Ecto neural progenitor cell (in vitro differentiated cells): ENCODE results near the gene MAP1S.
A peak's percentile ranks its signal among the peaks of the same experiment; 100 is the strongest.

ENCODE experiments used
- DNase-seq: peaks from one replicate; pipeline ENCODE4 v3.0.0-alpha.2; 2018; ENCODE audit warnings: low spot score

The MAP1S gene

DNA sequence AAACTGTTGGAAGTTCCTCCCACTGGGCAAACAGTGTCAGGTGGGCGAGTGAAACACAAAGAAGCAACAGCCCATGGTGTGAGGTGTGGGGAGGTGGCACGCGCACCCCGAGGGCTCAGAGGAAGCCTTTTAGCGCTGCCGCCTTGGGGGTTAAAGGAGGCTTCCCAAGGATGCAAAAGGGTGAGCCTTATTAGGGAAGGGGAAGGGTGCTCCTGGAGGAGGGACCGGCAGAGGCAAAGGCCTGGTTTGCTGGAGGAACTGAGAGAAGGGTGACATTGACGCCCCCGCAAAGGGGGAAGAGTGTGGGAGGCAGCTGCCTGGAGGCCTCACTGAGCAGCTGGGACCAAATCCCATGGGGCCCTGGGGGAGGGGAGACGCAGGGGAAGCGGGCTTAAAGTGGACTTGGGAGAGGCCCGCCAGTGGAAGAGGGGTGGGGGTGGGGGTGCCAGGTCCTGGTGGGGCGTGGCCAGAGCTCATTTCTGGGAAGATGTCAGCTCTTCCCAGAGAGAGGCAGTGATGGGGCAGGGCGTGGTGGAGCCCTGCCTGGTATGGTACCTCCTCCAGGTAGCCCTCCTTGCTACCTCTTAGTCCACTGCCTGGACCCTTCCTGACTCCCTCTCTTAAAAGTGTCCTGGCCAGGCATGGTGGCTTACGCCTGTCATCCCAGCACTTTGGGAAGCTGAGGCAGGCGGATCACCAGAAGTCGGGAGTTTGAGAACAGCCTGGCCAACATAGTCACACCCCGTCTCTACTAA is 20.0 kb downstream of the MAP1S start:
- DNase-seq: no peak

DNA sequence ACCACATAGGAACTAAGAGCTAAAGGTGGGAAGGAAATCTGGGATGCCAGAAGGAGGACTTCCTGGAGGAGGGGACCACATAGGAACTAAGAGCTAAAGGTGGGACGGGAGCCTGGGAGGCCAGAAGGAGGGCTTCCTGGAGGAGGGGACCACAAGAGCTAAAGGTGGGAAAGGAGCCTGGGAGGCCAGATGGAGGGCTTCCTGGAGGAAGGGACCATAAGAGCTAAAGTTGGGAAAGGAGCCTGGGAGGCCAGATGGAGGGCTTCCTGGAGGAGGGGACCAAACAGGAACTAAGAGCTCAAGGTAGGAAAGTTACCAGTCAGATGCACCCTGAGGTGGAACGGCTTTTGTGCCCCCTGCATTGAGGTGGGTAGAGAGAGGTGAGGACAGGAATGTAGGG is 22.2 kb downstream of the MAP1S start:
- no peak for DNase-seq

DNA sequence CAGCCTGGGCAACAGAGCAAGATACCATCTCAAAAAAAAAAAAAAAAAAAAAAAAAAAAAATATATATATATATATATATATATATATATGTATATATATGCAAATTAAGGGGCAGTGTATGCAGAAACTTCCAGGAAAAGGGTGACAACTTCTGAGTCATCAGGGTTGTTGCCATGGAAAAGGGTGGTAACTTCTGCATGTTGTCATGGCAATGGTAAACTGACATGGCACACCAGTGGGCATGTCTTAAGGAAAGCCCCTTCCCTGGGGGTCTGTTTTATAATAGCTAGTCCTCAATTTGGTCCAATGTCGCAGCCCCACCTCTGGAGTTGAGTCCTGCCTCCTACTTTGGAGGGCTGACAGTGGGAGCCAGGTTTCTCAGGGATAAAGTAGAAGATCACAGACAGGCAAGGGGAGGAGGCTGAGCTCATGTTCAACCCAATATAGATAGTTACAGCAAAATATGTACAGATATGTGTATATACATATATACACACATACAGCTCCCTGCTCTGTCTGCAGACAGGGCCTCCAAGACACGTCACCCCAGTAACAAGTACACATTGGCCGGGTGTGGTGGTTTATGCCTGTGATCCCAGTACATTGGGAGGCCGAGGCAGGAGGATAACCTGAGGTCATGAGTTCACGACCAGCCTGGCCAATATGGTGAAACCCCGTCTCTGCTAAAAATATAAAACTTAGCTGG is 24.7 kb downstream of the MAP1S start:
- no peak for DNase-seq

GRCh38 chr19:17747205-17748098 is 28.2 kb downstream of the MAP1S start:
- DNase-seq: peak; percentile 97

DNA sequence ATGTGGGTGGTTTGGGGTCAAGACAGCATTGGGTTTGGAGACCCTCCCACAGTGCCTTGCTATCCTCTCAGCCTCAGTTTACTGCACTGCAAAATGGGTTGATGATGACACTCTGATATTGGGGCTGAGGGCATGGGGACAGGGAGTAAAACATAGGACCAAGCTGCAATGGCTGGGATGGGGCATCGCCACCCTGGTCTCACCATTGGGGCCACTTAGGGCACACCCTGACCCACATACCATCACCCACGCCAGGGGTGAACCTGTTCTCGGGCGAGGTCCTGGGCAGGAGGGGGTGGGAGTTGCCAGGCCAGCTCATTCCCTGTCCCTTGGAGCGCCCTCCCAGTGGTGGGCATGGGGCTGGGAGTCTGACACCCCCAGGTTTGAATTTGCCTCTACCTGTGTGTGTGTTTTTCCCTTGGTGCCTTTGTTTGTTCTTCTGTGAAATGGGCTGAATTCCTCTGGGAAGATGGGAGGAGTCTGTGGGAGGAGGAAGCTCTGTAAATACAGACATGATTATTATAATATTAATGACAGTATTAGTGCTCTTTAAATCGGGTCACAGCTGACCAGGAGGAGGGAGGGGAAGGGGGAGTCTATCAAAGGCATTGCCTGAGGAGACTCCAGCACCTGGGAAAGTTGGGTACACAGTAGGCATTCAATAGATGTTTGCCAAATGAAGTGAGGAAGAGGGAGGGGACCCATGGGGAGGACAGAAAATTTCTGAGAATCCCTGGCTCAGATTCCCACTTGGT is 29.8 kb downstream of the MAP1S start:
- DNase-seq: peak; percentile 39

DNA sequence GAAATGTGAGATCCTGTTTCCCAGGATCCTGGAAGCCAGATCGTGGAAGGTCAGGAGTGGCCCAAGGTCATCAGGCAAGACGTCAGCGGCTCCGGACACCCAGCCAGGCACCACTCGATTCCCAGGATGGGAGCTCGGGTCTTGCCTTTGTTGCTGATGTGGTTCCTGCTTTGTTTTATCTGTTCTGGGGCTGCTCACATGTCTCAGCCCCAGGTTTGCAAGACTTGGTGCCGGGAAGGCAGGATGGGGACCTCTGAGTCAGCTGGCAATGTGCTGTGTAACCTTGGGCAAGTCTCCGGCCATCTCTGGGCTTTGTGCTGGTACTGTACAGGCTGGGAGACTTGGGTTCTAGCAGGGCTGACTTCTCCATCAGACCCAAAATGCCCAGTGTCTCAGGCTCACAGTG is 30.6 kb downstream of the MAP1S start:
- DNase-seq: peak; percentile 43

DNA sequence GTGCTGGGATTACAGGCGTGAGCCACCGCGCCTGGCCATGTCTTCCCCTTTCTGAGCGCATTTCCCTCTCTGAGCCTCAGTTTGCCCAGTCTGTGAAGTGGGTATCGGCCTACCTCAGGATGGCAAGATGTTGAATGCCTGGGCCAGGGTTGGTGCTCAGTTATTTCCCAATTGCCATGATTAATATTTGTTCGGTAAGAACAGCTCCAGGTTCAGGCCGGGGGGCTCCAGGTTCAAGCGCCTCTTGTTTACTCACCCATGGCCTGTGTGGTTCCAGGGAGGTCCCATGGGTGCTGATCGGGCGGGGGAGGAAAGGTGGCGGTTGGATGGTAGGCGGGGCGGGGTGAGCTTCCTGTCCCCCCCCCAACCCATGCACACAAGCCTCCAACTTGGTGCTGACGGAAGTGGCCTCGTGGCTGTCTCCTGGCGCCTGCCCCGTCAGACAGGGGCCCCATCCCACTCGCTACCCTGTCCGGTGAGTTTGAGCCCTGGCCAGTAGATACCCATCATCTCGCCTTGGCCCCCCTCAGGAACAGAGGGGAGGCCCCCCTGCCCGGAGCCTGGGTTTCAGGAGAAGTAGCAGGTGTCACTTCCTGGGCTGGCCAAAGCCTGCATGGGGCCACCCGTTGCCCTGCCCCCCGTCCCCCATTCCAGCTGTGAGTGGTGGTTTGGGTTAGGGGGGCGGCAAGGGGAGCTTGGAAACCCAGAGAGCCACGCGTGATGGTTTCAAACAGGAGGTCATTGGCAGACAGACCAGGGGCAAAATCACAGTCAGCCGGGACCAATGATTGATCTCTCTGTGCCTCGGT is 32.0 kb downstream of the MAP1S start, which contains the start of gene FCHO1:
Gene FCHO1, plus strand, starts transcription at position 375 of the 809 bp plus-strand sequence. CDS start 3,688 bp downstream, outside the sequence.
- DNase-seq: peak; percentile 29

DNA sequence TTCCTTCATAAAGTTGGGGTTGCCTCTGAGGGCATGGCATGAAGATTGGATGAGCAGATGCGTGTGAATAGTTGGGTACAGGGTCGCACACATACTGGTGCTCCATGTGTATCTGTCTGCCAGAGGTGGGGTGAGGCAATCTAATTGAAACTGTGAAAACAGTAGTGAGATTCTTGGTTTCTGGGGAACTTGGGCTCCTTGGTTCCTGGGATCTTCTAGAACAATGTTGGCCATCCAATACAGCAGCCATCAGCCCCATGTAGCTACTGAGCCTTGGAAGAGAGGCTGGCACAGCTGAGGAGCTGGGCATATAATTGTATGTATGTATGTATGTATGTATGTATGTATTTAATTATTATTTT is 32.6 kb downstream of the MAP1S start:
- no peak for DNase-seq

DNA sequence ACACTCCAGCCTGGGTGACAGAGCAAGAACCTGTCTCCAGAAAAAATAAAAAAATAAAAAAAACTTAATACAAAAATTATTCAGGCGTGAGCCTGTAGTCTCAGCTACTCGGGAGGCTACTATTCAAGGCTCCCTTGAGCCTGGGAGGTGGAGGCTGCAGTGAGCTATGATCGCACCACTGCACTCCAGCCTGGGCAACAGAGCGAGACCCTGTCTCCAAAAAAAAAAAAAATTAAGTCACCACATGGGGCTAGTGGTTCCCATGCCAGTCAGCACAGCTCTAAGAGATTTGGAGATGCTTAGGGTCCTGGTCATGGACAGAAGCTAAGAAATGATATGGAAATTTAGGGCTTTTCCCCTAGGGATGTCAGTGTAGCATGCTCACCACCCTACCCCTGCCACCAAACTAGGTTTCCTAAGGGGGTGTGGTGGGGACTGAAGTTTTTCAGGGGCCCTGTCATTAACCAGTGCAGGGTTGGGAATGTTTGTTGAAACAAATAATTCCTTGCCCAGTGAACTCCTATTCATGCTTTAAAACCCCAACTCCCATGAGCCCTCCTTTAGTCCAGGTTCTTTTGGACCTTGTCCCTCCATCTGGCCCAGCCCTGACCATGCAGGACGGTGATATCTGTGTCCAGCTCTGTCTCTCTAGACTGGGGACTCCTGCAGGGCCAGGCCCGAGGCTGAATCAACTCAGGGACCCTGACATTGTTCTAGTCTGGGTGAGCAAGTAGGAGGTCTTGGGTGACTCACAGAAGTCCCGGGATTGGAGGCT is 33.8 kb downstream of the MAP1S start:
- DNase-seq: peak; percentile 26

DNA sequence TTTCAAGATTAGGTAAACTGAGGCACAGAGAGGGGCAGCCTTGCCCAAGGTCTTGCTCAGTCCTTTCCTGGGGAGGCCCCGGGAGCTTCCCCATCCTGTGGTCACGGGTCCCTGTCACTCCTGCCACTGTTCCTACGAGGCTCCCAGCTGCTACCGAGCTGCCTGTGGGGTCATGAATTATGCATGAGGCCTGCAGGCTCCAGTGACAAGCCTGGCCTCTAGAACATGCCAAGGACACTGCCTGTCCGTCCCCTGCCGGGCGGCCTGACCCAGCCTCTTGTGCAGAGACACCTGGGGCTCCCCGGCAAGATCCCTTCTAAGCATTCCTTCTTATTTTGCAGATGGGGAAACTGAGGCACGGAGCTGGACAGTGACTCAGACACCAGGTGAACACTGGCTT is 34.7 kb downstream of the MAP1S start:
- DNase-seq: peak; percentile 52

DNA sequence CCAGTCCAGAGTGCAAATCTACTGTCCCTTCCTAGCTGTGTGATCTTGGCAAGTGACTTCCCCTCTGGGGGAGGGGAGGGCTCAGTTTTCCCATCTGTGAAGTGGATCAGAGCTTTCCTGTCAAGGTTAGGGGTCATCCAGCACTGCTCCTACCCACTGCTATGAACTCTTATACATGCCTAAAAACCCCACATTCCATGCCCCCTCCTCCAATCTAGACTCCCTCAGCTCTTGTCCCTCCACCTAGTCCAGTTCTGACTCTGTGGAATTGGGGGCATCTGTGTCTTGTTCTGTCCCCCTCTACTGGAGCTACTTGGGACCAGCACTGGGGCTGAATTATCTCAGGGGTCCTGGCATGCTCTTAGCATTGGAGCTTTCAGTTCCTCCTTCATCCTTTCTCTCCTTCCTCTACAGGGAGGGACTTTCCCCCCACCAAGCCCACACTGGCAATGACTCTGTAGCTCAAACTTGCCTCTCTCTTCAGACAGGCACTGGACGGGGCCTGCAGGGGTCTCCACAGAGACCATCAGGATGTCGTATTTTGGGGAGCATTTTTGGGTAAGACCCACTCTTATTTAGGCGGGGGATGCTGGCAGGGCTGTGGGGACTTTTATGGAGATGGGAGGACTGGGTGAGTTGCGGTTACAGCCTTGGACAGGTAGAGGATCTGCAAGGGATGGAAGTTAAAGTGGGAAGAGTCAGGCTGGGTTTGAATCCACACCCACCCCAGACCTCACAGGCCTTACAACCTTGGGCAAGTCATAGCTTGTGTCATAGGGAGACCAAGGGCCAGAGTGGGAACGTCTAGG is 35.6 kb downstream of the MAP1S start:
- peak; percentile 32 for DNase-seq

- DNase-seq: no peak
Observed at GRCh38 chr19:17755443-17755890, 36.2 kb downstream of the MAP1S start.

DNA sequence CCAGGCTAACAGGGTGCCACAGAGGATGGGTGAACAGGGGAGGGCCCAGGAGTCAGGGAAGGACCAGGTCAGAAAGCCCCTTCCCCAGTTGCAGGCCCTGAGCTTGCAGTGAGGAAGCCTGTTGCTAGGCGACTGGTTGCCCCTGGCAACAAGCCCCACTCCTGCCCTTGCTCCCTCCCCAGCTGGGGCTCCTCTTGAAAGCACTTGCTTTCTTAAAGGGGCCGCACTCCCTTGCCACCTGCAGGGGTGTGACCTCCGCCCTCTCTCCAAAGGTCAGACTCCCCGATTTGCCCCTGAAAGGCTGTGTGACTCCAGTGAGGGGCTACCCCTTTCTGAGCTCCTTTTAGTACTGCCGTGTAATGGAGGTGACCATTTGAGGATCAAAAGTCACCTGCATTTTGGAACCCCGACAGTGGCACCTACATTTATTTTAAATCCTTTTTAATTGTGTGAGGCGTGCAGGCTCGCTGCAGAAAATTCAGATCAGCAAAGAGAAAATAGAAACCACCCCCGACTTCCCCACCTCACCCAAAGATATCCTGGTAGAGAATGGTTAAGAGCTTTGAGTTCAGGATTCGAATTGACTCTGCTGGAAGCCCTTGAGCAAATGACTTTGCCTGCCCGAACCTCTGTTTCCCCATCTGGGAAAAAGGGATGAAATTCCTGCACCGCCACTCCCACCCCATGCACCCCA is 36.8 kb downstream of the MAP1S start:
- peak; percentile 93 for DNase-seq

DNA sequence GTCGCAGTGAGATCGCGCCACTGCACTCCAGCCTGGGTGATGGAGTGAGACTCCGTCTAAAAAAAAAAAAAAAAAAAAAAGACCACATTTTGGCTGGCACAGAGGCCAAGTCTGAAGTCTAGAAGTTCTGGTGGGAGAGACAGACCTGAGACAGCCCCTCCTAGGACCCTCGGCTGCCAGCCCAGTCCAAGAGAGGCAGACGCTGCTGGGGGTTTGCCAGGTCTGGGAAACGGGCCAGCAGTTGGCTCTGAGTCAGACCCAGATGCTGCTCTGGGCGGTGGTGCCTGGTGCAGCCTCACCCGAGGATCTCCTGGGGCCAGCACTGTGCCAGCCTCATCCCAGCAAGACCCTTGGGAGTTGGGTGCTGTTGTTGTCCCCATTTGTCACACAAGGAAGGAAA is 37.8 kb downstream of the MAP1S start:
- DNase-seq: no peak

- no peak for DNase-seq
Observed at GRCh38 chr19:17758515-17758914, 39.2 kb downstream of the MAP1S start.

DNA sequence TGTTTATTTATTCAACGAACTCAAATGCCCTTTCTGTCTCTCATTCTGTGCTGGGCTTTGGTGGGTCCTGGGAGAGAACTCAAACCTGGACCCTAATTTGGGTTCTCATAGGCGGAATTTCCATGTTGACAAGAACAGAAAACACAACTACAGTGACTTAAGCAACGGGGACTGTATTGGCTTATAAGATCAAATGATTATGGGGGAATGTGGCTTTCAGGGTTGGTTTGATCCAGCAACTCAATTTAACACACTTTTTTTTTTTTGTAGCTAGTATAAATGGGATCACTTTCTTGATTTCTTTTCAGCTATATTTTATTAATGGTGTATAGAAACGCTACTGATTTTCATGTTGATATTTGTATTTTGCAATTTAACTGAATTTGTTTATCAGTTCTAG is 41.9 kb downstream of the MAP1S start:
- no peak for DNase-seq

DNA sequence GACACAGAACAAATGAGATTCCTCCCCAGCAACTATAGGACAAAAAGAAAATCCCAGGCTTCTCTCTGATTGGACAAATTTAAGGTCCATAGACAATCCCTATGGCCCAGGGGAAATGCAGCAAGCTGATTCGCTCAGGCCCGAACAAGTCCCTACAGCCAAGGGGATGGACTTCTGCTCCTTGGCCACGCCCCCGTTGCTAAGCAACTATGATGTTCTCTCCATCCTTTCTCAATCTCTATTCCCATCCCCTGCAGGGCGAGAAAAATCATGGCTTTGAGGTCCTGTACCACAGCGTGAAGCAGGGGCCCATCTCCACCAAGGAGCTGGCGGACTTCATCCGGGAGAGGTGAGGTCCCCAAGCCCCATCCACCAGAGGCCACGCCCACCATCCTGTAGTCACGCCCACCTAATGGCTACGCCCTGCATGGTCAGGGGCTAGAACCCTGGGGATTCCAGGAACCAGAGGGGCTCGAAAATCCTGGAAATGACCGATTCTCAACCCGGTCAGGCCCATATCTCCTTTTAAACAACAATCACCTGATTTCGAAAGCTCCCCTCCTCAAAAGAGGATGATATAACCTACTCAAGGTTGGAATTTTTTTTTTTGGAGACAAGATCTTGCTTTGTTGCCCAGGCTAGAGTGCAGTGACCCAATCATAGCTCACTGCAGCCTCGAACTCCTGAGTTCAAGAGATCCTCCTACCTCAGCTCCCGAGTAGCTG is 43.4 kb downstream of the MAP1S start:
- DNase-seq: peak; percentile 85

GRCh38 chr19:17764348-17764747 is 45.1 kb downstream of the MAP1S start:
- no peak for DNase-seq
